HG03135 (cell line): Measurements from ENCODE around the gene PDK1.
"Not testable (repeated sequence)": the region's sequence is repeated elsewhere in the genome, so short reads cannot be mapped to it uniquely, and the experiment has no call there.

Experiments
- ATAC-seq: cut with Tn5 transposase; IDR thresholded peaks from one replicate; pipeline ENCODE4 v1.9.1; 2021; ENCODE audit warnings: mild to moderate bottlenecking, moderate library complexity; ENCODE audit not compliant: unreplicated experiment

The PDK1 gene

GRCh38 chr2:172551271-172551670, 4.6 kb upstream of the PDK1 start:
- no peak for ATAC-seq

- ATAC-seq, result no peak
Measured at GRCh38 chr2:172552547-172553291, 3.2 kb upstream of the PDK1 start.

- no peak for ATAC-seq
Measured at GRCh38 chr2:172554352-172555271, 1.3 kb upstream of the PDK1 start.

GRCh38 chr2:172555272-172555521, 693 bp upstream of the PDK1 start:
- ATAC-seq, result peak; percentile 18

- ATAC-seq, result peak; percentile 62
Measured at GRCh38 chr2:172556284-172557033, 569 bp downstream of the PDK1 start.

GRCh38 chr2:172558372-172558771, 2.5 kb downstream of the PDK1 start:
- no peak for ATAC-seq

- ATAC-seq, result no peak
Measured at GRCh38 chr2:172560721-172561120, 4.8 kb downstream of the PDK1 start.

GRCh38 chr2:172561270-172561669, 5.4 kb downstream of the PDK1 start:
- ATAC-seq, result no peak

GRCh38 chr2:172562298-172562697, 6.4 kb downstream of the PDK1 start:
- ATAC-seq, result no peak

GRCh38 chr2:172564376-172564775, 8.5 kb downstream of the PDK1 start:
- no peak for ATAC-seq

- ATAC-seq, result no peak
Measured at GRCh38 chr2:172571245-172571644, 15.4 kb downstream of the PDK1 start.

GRCh38 chr2:172572981-172573380, 17.1 kb downstream of the PDK1 start:
- ATAC-seq, result no peak

GRCh38 chr2:172574965-172575364, 19.1 kb downstream of the PDK1 start:
- no peak for ATAC-seq

- ATAC-seq, result no peak
Measured at GRCh38 chr2:172578054-172578453, 22.2 kb downstream of the PDK1 start.

GRCh38 chr2:172578860-172579512, 23.1 kb downstream of the PDK1 start:
- ATAC-seq, result no peak

- ATAC-seq, result no peak
Measured at GRCh38 chr2:172580544-172580943, 24.7 kb downstream of the PDK1 start.

GRCh38 chr2:172582656-172583055, 26.8 kb downstream of the PDK1 start:
- ATAC-seq, result no peak

- ATAC-seq, result no peak
Measured at GRCh38 chr2:172586245-172586891, 30.5 kb downstream of the PDK1 start.

- not testable (repeated sequence) for ATAC-seq
Measured at GRCh38 chr2:172587231-172587630, 31.3 kb downstream of the PDK1 start.

- ATAC-seq, result no peak
Measured at GRCh38 chr2:172588931-172589330, 33.0 kb downstream of the PDK1 start.

- ATAC-seq, result not testable (repeated sequence)
Measured at GRCh38 chr2:172591386-172591785, 35.5 kb downstream of the PDK1 start.
